Measurements from ENCODE around the gene CDNF.

- TF ChIP-seq CTCF (IDR thresholded peaks at IDR 0.05; ENCODE audit: poor library complexity) (peak; percentile 5), EZH2 (IDR thresholded peaks at IDR 0.05; ENCODE audit: borderline replicate concordance) (no peak)
Observed at GRCh38 chr10:14810969-14811953, 26.6 kb downstream of the CDNF start.

Data from hepatocyte (in vitro differentiated cells).